HUDEP-2 (cell line): ENCODE measurements around the gene MFN2.
A peak's percentile ranks its signal among the peaks of the same experiment; 100 is the strongest.

ENCODE experiments used
- DNase-seq, 76 experiments: peaks; one replicate each; lab custom pipeline; 2025; ENCODE audit not compliant: unreplicated experiment in 76 of 76; lab: John Stamatoyannopoulos, UW

MFN2 gene

GRCh38 chr1:11957897-11958296, 22.3 kb upstream of the MFN2 start:
- no peak for DNase-seq

- DNase-seq: no peak
These were observed 20.0 kb upstream of the MFN2 start for GRCh38 chr1:11960276-11960675.

DNA sequence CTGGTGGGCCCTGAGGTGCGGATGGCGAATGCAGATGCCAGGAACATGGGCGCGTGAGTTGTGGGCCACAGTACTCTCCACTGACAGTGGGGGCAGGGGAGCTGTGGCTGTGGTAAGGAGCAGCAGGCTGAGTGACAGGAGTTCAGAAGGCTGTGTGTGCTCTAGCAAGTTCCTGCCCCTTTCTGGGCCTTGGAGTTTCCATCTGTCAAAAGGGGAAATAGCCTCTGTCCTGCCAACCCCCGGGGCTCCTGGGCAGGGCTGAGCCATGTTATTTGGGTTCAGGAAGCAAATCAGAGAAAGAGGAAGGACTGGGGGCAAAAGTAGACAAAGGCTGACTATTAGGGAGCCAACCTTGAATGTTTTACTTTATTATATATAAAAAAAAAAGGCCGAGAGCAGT, 19.5 kb upstream of the MFN2 start:
- DNase-seq: no peak

- no peak for DNase-seq
These were observed 19.0 kb upstream of the MFN2 start for GRCh38 chr1:11961230-11961629.

DNA sequence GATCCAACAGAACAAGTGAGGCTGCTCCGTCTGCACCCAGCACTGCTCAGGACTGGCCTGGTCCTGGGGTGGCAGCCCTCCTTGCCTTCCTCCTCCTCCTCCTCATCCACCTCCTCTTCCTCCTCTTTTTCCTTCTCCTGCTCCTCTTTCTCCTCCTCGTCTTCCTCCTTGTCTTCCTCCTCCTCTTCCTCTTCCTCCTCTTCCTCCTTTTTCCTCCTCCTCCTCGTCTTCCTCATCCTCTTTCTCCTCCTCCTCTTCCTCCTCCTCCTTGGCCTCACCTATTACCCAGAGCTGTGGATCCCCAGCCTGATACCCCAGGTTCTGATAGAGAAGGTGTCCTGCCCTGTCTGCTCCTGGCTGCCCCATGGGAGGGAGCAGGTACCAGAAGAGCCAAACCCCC, 16.6 kb upstream of the MFN2 start:
- no peak for DNase-seq

DNA sequence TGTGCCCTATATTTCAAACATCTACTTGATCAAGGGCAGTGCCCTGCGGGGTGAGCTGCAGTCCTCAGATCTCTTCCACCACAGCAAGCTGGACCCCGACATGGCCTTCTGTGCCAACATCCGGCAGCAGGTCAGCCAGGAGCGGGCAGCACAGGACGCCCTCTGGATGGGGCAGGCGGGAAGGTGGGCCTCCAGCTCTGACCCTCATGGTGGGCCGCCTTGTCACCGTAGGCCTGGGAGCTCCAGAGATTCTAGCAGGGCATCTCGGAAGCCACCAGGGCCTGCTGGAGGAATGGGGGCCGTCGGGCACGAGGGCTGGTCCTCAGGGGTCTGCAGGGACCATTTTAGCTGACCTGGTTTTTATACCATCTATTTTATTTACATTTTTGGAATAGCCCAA, 15.6 kb upstream of the MFN2 start:
- no peak for DNase-seq

DNA sequence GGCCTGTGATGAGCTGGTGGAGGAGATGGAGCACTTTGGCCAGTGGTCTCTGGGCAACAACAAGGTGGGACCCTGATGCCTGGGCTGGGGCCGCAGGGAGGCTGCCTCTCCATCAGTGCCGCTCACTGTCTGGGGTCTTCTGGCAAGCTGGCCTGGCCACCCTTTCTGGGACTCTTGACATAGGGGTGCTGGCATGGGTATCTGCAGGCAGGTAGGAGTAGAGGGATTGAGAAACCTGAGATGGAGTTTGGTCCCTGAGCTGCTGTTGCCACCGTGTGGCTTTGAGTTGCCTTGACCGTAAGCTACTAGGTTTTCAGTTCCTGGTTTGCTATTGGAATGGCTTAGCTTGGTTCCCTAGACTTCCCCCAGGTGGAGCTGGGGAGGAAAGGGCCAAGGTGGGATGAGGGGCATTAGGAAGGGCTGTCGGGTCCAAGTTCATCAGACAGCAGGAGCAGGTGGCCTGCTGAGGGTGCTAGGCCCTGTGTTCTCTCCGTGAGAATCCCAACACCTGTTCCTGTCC, 13.2 kb upstream of the MFN2 start:
- DNase-seq: peak in 12 of 76 experiments; percentile 3 to 35 (median 16)

- no peak for DNase-seq
These were observed 9.6 kb upstream of the MFN2 start for GRCh38 chr1:11970441-11971185.

GRCh38 chr1:11977625-11978024, 2.6 kb upstream of the MFN2 start:
- no peak for DNase-seq

- DNase-seq: no peak
These were observed 1.9 kb upstream of the MFN2 start for GRCh38 chr1:11978301-11978700.

GRCh38 chr1:11979028-11979850, 1.0 kb upstream of the MFN2 start:
- DNase-seq: no peak

GRCh38 chr1:11980676-11980972, 380 bp downstream of the MFN2 start:
- DNase-seq: no peak

GRCh38 chr1:11981378-11982009, 1.2 kb downstream of the MFN2 start:
- DNase-seq: no peak

GRCh38 chr1:11982010-11982392, 1.8 kb downstream of the MFN2 start:
- peak in 24 of 76 experiments; percentile 3 to 56 (median 18) for DNase-seq

GRCh38 chr1:11984121-11984520, 3.9 kb downstream of the MFN2 start:
- peak in 43 of 76 experiments; percentile 6 to 62 (median 24) for DNase-seq

- no peak for DNase-seq
These were observed 4.3 kb downstream of the MFN2 start for GRCh38 chr1:11984576-11984975.

DNA sequence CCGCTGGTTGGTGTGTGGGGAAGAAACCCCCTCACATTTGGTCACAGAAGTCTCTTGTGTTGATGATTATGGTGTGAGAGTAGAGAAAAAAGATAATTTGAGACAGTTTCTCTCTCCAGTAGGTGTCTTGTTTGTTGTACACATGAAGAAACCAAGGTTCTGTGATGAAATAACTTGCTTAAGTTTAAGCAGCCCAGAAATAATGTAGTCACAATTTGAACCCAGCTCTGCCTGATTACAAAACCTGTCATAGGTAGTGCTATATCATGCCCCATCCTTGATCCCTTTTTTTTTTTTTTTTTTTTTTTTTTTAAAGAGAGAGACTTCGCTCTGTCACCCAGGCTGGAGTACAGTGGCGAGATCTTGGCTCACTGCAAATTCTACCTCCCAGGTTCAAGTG, 4.9 kb downstream of the MFN2 start:
- no peak for DNase-seq

GRCh38 chr1:11985851-11986250, 5.6 kb downstream of the MFN2 start:
- no peak for DNase-seq

- no peak for DNase-seq
These were observed 9.4 kb downstream of the MFN2 start for GRCh38 chr1:11989669-11990068.

- no peak for DNase-seq
These were observed 10.2 kb downstream of the MFN2 start for GRCh38 chr1:11990303-11991032.
